Neural cell (in vitro differentiated cells): ENCODE results near the gene NRN1. TPM values are rescaled to one million over a fixed set of nuclear protein-coding genes. Genes with fewer than 3 reads are reported as not detected.
A peak's percentile ranks its signal among the peaks of the same experiment; 100 is the strongest.

ENCODE experiments used
- H2AFZ ChIP-seq: fragments of 200-600, 300-800 bp; sonication (generic), shearing (Covaris generic); 2 replicates; pipeline ENCODE4 v1.6.0; 2014; ENCODE audit warnings: low read depth, mild to moderate bottlenecking, antibody characterized with exemption, low read length, moderate library complexity
- H3F3A ChIP-seq: fragments of 200-600 bp; shearing (Covaris generic); 2 replicates; pipeline ENCODE4 v1.6.1; 2016; ENCODE audit warnings: mild to moderate bottlenecking, moderate library complexity, mixed read lengths, antibody characterized with exemption, low read length; ENCODE audit not compliant: insufficient read depth, poor library complexity, severe bottlenecking
- H3K27ac ChIP-seq: fragments of 200-600, 300-800 bp; sonication (generic), shearing (Covaris generic); 2 replicates; pipeline ENCODE4 v1.5.1; 2014; ENCODE audit warnings: mild to moderate bottlenecking, low read length, moderate library complexity
- H3K27me3 ChIP-seq: fragments of 300-800, 200-600 bp; sonication (generic), shearing (Covaris generic); 2 replicates; pipeline ENCODE4 v1.6.0; 2014; ENCODE audit warnings: mild to moderate bottlenecking, low read depth, low read length, moderate library complexity; ENCODE audit not compliant: insufficient read depth
- H3K36me3 ChIP-seq: fragments of 300-800, 200-600 bp; sonication (generic), shearing (Covaris generic); 2 replicates; pipeline ENCODE4 v1.5.1; 2014; ENCODE audit warnings: mild to moderate bottlenecking, antibody characterized with exemption, low read length, moderate library complexity; ENCODE audit not compliant: insufficient read depth
- H3K4me2 ChIP-seq: fragments of 300-800, 200-600 bp; sonication (generic), shearing (Covaris generic); 2 replicates; pipeline ENCODE4 v1.6.0; 2014; ENCODE audit warnings: mild to moderate bottlenecking, low read length
- H3K4me3 ChIP-seq: fragments of 300-800, 200-600 bp; sonication (generic), shearing (Covaris generic); 2 replicates; pipeline ENCODE4 v1.5.1; 2014; ENCODE audit warnings: mild to moderate bottlenecking, low read length, moderate library complexity
- H3K79me2 ChIP-seq: fragments of 200-600 bp; shearing (Covaris generic); replicated peaks from 2 replicates; pipeline ENCODE4 v1.6.0; 2014; ENCODE audit warnings: mild to moderate bottlenecking, low read length, moderate library complexity; ENCODE audit not compliant: insufficient read depth
- H3K9ac ChIP-seq: fragments of 300-800, 200-600 bp; sonication (generic), shearing (Covaris generic); 2 replicates; pipeline ENCODE4 v1.6.1; 2016; ENCODE audit warnings: mild to moderate bottlenecking, low read length, mixed read lengths
- H3K9me2 ChIP-seq: fragments of 200-600 bp; shearing (Covaris generic); 2 replicates; pipeline ENCODE4 v1.6.1; 2016; ENCODE audit warnings: mild to moderate bottlenecking, low read length, mixed read lengths; ENCODE audit not compliant: insufficient read depth
- H3K9me3 ChIP-seq: fragments of 200-600, 300-800 bp; sonication (generic), shearing (Covaris generic); 2 replicates; pipeline ENCODE4 v1.6.1; 2016; ENCODE audit warnings: mild to moderate bottlenecking, mixed run types, low read length, moderate library complexity, mixed read lengths
- H4K20me1 ChIP-seq: fragments of 200-600 bp; shearing (Covaris generic); 2 replicates; pipeline ENCODE4 v1.6.1; 2016; ENCODE audit warnings: mild to moderate bottlenecking, mixed run types; ENCODE audit not compliant: insufficient read depth
- EP300 ChIP-seq: fragments of 450-650 bp; conservative IDR thresholded peaks from 2 replicates; pipeline ENCODE4 v1.6.1; 2014; ENCODE audit warnings: antibody characterized with exemption, mild to moderate bottlenecking, moderate library complexity; ENCODE audit not compliant: poor library complexity, severe bottlenecking
- EZH2 ChIP-seq: fragments of 200-600, 300-800 bp; shearing (Covaris generic), sonication (generic); IDR thresholded peaks from 2 replicates; pipeline ENCODE4 v1.6.1; 2014; ENCODE audit warnings: antibody characterized with exemption, low read length, borderline replicate concordance, mild to moderate bottlenecking; ENCODE audit not compliant: insufficient read depth, poor library complexity, severe bottlenecking
- MXI1 ChIP-seq: fragments of 450-650 bp; conservative IDR thresholded peaks from 2 replicates; pipeline ENCODE4 v1.6.1; 2014; ENCODE audit warnings: antibody characterized with exemption, mild to moderate bottlenecking; ENCODE audit not compliant: poor library complexity, severe bottlenecking
- POLR2AphosphoS5 ChIP-seq: IDR thresholded peaks from 2 replicates; pipeline ENCODE4 v1.6.1; 2012
- RAD21 ChIP-seq: fragments of 450-650 bp; conservative IDR thresholded peaks from 2 replicates; pipeline ENCODE4 v1.6.1; 2014; ENCODE audit warnings: antibody characterized with exemption, mild to moderate bottlenecking, moderate library complexity
- SMC3 ChIP-seq: fragments of 450-650 bp; conservative IDR thresholded peaks from 2 replicates; pipeline ENCODE4 v1.6.1; 2014; ENCODE audit warnings: antibody characterized with exemption, mild to moderate bottlenecking, moderate library complexity; ENCODE audit not compliant: poor library complexity
- TAF1 ChIP-seq: IDR thresholded peaks from 2 replicates; pipeline ENCODE4 v1.6.1; 2012; ENCODE audit warnings: low read depth
- polyA plus RNA-seq: library from polyadenylated mRNA; depleted of rRNA; stranded (reverse); fragments of >200 nt; gene quantifications from 2 replicates; pipeline ENCODE4 v1.2.3, GENCODE V29; 2014
- TF ChIP-seq, protein P1 (sequence below): fragments of 450-650 bp; IDR thresholded peaks from 2 replicates; pipeline ENCODE4 v1.5.1; 2014; ENCODE audit warnings: antibody characterized with exemption, mild to moderate bottlenecking, moderate library complexity; ENCODE audit not compliant: poor library complexity, severe bottlenecking
- TF ChIP-seq, protein P2 (sequence below): IDR thresholded peaks from 2 replicates; pipeline ENCODE4 v1.6.1; 2012; ENCODE audit warnings: borderline replicate concordance

Gene NRN1
- polyA plus RNA-seq, 1 donor from 2014 or later = 3.5 TPM

DNA sequence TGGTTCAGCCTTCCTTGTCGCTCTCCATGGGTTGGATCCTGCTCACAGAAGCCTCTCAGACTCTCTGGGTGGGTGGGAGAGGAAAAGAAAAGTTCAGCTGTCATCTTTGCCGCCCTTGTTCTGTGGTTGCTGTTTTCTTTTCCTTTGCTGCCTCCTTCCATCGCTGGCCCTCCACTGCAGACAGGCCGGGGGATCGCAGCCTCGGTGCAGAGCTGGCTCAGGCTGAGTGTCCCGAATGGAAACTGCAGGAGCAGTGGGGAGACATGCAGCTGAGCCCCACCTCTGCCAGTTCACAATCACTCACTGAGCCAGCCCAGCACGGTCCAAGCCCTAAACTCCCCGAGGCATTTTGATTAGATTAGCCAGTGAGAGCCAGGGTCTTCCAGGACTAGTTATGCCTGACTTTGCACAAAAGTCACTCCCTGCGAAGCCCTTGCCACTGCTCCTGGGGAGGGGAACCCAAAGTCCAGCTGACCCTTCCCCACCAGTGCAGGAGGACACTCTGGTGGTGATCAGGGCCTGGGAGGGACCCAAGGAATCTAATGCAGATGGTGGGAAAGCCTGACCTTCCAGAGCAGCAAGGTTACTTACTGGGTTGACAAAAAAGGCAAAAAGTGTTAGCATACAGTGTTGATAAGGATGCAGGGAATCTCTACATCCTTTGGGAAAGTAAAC is 14.0 kb downstream of the NRN1 start:
- no peaks in the 10 kb centered on the region for H3K9me3 ChIP-seq
- no peaks in the 10 kb centered on the region for H3K36me3 ChIP-seq
- no peak overlapping the region for H3K4me3 ChIP-seq
- H3F3A ChIP-seq = no peaks in the 10 kb centered on the region
- no peaks in the 10 kb centered on the region for H3K79me2 ChIP-seq
- no peak overlapping the region for H3K27ac ChIP-seq
- H3K4me2 ChIP-seq = no peak overlapping the region
- no peak overlapping the region for H3K9ac ChIP-seq
- TF ChIP-seq, protein P1, sequence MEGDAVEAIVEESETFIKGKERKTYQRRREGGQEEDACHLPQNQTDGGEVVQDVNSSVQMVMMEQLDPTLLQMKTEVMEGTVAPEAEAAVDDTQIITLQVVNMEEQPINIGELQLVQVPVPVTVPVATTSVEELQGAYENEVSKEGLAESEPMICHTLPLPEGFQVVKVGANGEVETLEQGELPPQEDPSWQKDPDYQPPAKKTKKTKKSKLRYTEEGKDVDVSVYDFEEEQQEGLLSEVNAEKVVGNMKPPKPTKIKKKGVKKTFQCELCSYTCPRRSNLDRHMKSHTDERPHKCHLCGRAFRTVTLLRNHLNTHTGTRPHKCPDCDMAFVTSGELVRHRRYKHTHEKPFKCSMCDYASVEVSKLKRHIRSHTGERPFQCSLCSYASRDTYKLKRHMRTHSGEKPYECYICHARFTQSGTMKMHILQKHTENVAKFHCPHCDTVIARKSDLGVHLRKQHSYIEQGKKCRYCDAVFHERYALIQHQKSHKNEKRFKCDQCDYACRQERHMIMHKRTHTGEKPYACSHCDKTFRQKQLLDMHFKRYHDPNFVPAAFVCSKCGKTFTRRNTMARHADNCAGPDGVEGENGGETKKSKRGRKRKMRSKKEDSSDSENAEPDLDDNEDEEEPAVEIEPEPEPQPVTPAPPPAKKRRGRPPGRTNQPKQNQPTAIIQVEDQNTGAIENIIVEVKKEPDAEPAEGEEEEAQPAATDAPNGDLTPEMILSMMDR = no peak
- TF ChIP-seq SMC3 (peak; percentile 25), RAD21 (peak; percentile 34), EP300 (no peak), MXI1 (no peak), TAF1 (no peak), POLR2AphosphoS5 (no peak), EZH2 (no peak)
- TF ChIP-seq, protein P2, sequence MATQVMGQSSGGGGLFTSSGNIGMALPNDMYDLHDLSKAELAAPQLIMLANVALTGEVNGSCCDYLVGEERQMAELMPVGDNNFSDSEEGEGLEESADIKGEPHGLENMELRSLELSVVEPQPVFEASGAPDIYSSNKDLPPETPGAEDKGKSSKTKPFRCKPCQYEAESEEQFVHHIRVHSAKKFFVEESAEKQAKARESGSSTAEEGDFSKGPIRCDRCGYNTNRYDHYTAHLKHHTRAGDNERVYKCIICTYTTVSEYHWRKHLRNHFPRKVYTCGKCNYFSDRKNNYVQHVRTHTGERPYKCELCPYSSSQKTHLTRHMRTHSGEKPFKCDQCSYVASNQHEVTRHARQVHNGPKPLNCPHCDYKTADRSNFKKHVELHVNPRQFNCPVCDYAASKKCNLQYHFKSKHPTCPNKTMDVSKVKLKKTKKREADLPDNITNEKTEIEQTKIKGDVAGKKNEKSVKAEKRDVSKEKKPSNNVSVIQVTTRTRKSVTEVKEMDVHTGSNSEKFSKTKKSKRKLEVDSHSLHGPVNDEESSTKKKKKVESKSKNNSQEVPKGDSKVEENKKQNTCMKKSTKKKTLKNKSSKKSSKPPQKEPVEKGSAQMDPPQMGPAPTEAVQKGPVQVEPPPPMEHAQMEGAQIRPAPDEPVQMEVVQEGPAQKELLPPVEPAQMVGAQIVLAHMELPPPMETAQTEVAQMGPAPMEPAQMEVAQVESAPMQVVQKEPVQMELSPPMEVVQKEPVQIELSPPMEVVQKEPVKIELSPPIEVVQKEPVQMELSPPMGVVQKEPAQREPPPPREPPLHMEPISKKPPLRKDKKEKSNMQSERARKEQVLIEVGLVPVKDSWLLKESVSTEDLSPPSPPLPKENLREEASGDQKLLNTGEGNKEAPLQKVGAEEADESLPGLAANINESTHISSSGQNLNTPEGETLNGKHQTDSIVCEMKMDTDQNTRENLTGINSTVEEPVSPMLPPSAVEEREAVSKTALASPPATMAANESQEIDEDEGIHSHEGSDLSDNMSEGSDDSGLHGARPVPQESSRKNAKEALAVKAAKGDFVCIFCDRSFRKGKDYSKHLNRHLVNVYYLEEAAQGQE = no peak
- no peak overlapping the region for H2AFZ ChIP-seq
- H4K20me1 ChIP-seq = no peaks in the 10 kb centered on the region
- peaks cover 64% of the 10 kb centered on the region for H3K27me3 ChIP-seq
- no peaks in the 10 kb centered on the region for H3K9me2 ChIP-seq

DNA sequence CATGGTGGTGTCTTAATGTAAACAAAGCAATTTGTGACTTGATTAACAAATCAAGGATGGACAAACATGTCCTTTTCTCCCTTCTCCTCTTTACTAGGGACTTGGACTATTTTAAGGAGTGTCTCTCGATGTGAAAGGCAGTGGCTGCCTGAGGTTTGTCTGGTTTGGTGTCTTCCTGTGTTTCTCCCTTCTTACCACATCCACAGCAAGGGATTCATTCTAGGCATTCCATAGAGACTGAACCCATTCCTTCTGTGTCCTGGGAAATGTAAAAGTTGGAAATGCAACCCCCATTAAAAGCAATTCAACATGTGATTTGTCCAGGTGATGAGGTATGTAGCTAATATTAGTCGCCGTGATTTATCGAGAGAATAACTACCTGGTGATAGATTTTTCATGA is 15.9 kb downstream of the NRN1 start:
- no peaks in the 10 kb centered on the region for H3K9me3 ChIP-seq
- no peak overlapping the region for H3K4me3 ChIP-seq
- H2AFZ ChIP-seq = no peak overlapping the region
- H3K79me2 ChIP-seq = no peaks in the 10 kb centered on the region
- no peaks in the 10 kb centered on the region for H3F3A ChIP-seq
- no peak overlapping the region for H3K4me2 ChIP-seq
- no peaks in the 10 kb centered on the region for H3K9me2 ChIP-seq
- no peak overlapping the region for H3K27ac ChIP-seq
- H3K27me3 ChIP-seq = peaks cover 45% of the 10 kb centered on the region
- H3K9ac ChIP-seq = no peak overlapping the region
- TF ChIP-seq EZH2 = no peak
- TF ChIP-seq POLR2AphosphoS5 = no peak
- no peak for TF ChIP-seq MXI1
- TF ChIP-seq SMC3 = no peak
- no peak for TF ChIP-seq EP300
- TF ChIP-seq, protein P1 = no peak
- TF ChIP-seq, protein P2 = no peak
- TF ChIP-seq TAF1 = no peak
- no peak for TF ChIP-seq RAD21
- H3K36me3 ChIP-seq = no peaks in the 10 kb centered on the region
- H4K20me1 ChIP-seq = no peaks in the 10 kb centered on the region
